Loucy (cell line): ENCODE data around the gene FOXL1.

Experiments
- CTCF ChIP-seq: fragments of 200-600 bp; sonication (generic); conservative IDR thresholded peaks from 2 replicates; pipeline ENCODE4 v1.5.1; 2014; ENCODE audit warnings: mild to moderate bottlenecking, antibody characterized with exemption, low read length
- EZH2phosphoT487 ChIP-seq: fragments of 200-600 bp; IDR thresholded peaks from 2 replicates; pipeline ENCODE4 v1.6.1; 2018; ENCODE audit warnings: antibody characterized with exemption, mild to moderate bottlenecking, moderate library complexity, borderline replicate concordance

- TF ChIP-seq CTCF (no peak), EZH2phosphoT487 (no peak)
These were observed 36.4 kb downstream of the FOXL1 start for GRCh38 chr16:86614699-86615098.
